Breast epithelium (tissue), 4 donors: ENCODE measurements around the gene TMEM132C. TPM values are rescaled to one million over a fixed set of nuclear protein-coding genes. Genes with fewer than 3 reads are reported as not detected.

ENCODE experiments used
- DNase-seq, 2 donors: peaks; one replicate each; pipeline ENCODE4 v3.0.0-alpha.2; 2019; ENCODE audit warnings: low spot score in 2 of 2
- H3K27ac ChIP-seq, 2 donors: fragments of 200-600 bp; sonication (generic) in 1 of 2; one replicate each; pipeline ENCODE4 v1.5.1; 2016 to 2019; ENCODE audit warnings: mild to moderate bottlenecking in 1 of 2
- H3K27me3 ChIP-seq, 2 donors: fragments of 200-600 bp; sonication (generic) in 1 of 2; one replicate each; pipeline versions ENCODE4 v1.5.1 to v1.6.0; 2017 to 2019; ENCODE audit warnings: control low read depth in 1 of 2, mild to moderate bottlenecking in 1 of 2
- H3K36me3 ChIP-seq: fragments of 200-600 bp; one replicate; pipeline ENCODE4 v1.5.1; 2019
- H3K4me1 ChIP-seq, 2 donors: fragments of 200-600 bp; sonication (generic); one replicate each; pipeline ENCODE4 v1.5.1; 2016 to 2019; ENCODE audit warnings: control low read depth in 1 of 2
- H3K4me3 ChIP-seq, 3 donors: fragments of 200-600 bp; sonication (generic); 1 replicate in 2 of 3; 2 replicates in 1 of 3; pipeline ENCODE4 v1.5.1; 2016 to 2019; ENCODE audit warnings: mild to moderate bottlenecking in 3 of 3, moderate library complexity in 2 of 3
- H3K9me3 ChIP-seq, 2 donors: fragments of 200-600 bp; sonication (generic) in 1 of 2; one replicate each; pipeline ENCODE4 v1.5.1; 2016 to 2019; ENCODE audit warnings: control low read depth in 1 of 2
- POLR2A ChIP-seq: fragments of 450-650 bp; IDR thresholded peaks from one replicate; pipeline ENCODE4 v1.6.1; 2016; ENCODE audit warnings: antibody characterized with exemption, mild to moderate bottlenecking, moderate library complexity
- POLR2AphosphoS5 ChIP-seq, 3 donors: sonication (generic); formaldehyde crosslinking; IDR thresholded peaks; one replicate each; pipeline ENCODE4 v1.6.1; 2017; ENCODE audit warnings: antibody characterized with exemption in 3 of 3
- intact Hi-C: fragments of 100-400 bp; cut with DNase I; formaldehyde crosslinking; loops from one replicate; pipeline ENCODE4 v1.15.1; 2023; ENCODE audit warnings: low total_unique reads
- total RNA-seq, 3 donors: library from RNA; depleted of rRNA; stranded (reverse); fragments of >200 nt; gene quantifications; one replicate each; pipeline ENCODE4 v1.1.0, GENCODE V29; 2016
- TF ChIP-seq, protein P1 (sequence below), 3 donors: fragments of 450-650 bp; IDR thresholded peaks; one replicate each; pipeline ENCODE4 v1.5.1; 2016 to 2017; ENCODE audit warnings: antibody characterized with exemption in 3 of 3, mild to moderate bottlenecking in 3 of 3, moderate library complexity in 3 of 3

Gene TMEM132C
- total RNA-seq, 3 donors from 2014 or later: 7.2 to 54.1 (median 15.7) TPM

DNA sequence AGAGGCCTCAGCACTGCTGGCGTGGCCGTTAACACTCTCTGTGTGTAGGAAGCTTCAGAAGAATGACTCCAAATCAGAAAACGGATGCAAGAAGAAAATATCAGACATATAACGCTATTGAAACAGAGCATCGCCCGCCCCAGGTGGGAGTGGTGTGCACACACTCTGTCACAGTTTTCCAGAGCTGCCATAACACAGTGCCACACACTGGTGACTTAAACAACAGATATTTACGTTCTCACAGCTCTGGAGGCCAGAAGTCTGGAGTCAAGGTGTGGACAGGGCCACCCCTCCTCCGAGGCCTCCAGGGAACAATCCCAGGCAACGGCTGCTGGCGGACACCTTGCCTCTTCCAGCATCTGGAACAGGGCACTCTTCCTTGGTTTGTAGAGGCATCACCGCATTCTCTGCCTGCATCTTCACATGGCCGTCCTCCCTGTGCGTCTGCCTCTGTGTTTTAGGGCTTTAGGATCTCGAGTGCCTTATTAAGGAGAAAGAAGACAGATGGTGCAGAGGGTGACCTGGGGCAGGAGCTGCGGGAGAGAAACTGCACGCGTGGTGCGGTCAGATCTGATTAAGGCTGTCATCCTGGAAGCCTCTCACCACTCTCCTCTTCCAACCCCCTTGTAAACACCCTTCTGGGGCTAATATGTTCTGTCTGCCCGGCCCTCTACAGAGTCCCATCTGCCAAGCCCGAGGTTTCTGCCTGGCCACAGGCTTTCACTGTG is 415.7 kb downstream of the TMEM132C start:
- TF ChIP-seq POLR2A (no peak), POLR2AphosphoS5 (IDR thresholded peaks at IDR 0.05) (no peak)
- TF ChIP-seq, protein P1, sequence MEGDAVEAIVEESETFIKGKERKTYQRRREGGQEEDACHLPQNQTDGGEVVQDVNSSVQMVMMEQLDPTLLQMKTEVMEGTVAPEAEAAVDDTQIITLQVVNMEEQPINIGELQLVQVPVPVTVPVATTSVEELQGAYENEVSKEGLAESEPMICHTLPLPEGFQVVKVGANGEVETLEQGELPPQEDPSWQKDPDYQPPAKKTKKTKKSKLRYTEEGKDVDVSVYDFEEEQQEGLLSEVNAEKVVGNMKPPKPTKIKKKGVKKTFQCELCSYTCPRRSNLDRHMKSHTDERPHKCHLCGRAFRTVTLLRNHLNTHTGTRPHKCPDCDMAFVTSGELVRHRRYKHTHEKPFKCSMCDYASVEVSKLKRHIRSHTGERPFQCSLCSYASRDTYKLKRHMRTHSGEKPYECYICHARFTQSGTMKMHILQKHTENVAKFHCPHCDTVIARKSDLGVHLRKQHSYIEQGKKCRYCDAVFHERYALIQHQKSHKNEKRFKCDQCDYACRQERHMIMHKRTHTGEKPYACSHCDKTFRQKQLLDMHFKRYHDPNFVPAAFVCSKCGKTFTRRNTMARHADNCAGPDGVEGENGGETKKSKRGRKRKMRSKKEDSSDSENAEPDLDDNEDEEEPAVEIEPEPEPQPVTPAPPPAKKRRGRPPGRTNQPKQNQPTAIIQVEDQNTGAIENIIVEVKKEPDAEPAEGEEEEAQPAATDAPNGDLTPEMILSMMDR (IDR thresholded peaks at IDR 0.05): no peak
- no peaks in the 10 kb centered on the region for H3K36me3 ChIP-seq
- no peak for DNase-seq
- intact Hi-C loops: no loop called here
- peaks cover 0 to 13% of the 10 kb centered on the region in 2 donors for H3K9me3 ChIP-seq
- no peak overlapping the region for H3K27ac ChIP-seq
- H3K4me1 ChIP-seq: no peaks in the 10 kb centered on the region
- no peaks in the 10 kb centered on the region for H3K27me3 ChIP-seq
- no peak overlapping the region for H3K4me3 ChIP-seq

DNA sequence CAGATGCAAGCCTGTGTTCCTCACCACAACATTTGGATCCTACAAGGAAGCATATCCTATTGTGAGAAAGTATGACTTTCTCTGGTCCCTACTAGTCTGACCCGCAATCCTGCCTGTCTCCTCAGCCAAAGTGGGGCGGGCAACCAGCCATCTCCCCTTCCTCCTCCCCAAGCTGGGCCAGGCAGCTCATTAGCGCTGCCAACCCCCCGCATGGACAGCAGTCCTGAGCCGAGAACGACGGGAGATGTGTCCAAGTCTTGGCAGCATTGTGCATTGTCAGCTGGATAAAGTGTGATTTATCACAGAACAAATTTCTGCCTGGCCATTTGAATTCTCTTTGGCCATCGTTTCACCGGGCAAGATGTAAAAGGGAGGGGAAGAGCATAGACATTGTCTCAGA is 417.4 kb downstream of the TMEM132C start:
- intact Hi-C loops: no loop called here
- TF ChIP-seq POLR2A (no peak), POLR2AphosphoS5 (IDR thresholded peaks at IDR 0.05) (no peak)
- TF ChIP-seq, protein P1 (IDR thresholded peaks at IDR 0.05): no peak
- H3K27ac ChIP-seq: no peak overlapping the region

DNA sequence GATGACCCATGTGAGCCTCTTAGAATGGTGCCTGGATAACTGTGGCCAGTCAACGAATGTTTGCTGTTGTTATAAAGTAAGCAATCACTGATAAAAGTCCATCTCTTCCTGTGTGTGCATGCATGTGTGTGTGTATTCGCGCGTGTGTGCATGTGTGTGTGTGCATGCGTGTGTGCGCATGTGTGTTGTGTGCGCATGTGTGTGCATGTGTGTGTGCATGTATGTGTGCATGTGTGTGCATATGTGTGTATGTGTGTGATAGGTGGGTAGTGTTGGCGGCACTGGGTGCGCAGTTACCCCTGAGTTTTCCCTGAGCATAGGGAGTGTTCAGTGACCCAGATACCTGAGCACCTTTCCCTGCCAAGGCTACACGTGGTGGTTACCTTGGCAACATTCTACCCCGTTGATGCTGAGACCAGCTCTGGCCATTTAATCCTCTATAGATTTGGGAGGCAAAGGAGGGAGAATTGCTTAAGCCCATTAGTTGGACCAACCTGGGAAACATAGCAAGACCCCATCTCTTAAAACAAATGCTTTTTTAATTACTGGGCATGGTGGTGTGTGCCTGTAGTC is 419.0 kb downstream of the TMEM132C start:
- no peak for DNase-seq
- TF ChIP-seq, protein P1 (IDR thresholded peaks at IDR 0.05): no peak
- TF ChIP-seq POLR2A: no peak
- no peak for TF ChIP-seq POLR2AphosphoS5 (IDR thresholded peaks at IDR 0.05)
- no peaks in the 10 kb centered on the region for H3K9me3 ChIP-seq
- H3K36me3 ChIP-seq: no peaks in the 10 kb centered on the region
- H3K27me3 ChIP-seq: no peaks in the 10 kb centered on the region
- no peaks in the 10 kb centered on the region for H3K4me1 ChIP-seq
- intact Hi-C loops: loop anchor here (1.0 kb wide), 1 partner anchor 20 kb away; no protein-coding TSS in a partner anchor
- no peak overlapping the region for H3K27ac ChIP-seq
- no peak overlapping the region for H3K4me3 ChIP-seq

More for the DNA sequence above, 417.4 kb downstream of the TMEM132C start:
- H3K4me3 ChIP-seq: no peak overlapping the region
- peaks cover 0 to 6% of the 10 kb centered on the region in 2 donors for H3K9me3 ChIP-seq
- no peaks in the 10 kb centered on the region for H3K27me3 ChIP-seq
- no peaks in the 10 kb centered on the region for H3K4me1 ChIP-seq
- DNase-seq: no peak
- H3K36me3 ChIP-seq: no peaks in the 10 kb centered on the region

DNA sequence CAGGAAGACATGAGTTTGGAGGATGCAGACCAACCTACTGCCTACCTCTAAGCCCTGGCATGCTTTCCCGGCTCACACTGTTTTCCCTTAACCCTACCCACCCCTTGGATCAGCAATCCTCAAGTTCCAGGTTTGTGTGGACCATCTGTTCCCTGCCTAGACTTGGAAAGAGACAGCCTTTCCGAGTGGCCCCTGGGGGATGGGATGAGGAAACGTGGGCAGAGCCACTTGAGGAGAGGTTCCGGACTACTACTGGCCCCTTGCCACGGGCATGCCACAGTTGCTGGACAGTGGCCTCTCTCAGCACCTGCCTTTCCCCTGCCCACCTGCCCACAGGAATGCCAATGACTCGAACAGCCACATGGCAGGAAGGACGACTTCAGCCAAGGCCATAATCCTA is 420.9 kb downstream of the TMEM132C start:
- Histone ChIP-seq H3K27ac (no peak overlapping the region), H3K27me3 (no peaks in the 10 kb centered on the region), H3K36me3 (no peaks in the 10 kb centered on the region), H3K4me3 (no peak overlapping the region), H3K4me1 (no peaks in the 10 kb centered on the region), H3K9me3 (no peaks in the 10 kb centered on the region)
- TF ChIP-seq POLR2AphosphoS5 (IDR thresholded peaks at IDR 0.05) (no peak), POLR2A (no peak)
- TF ChIP-seq, protein P1 (IDR thresholded peaks at IDR 0.05): no peak
- no peak for DNase-seq
- intact Hi-C loops: no loop called here

DNA sequence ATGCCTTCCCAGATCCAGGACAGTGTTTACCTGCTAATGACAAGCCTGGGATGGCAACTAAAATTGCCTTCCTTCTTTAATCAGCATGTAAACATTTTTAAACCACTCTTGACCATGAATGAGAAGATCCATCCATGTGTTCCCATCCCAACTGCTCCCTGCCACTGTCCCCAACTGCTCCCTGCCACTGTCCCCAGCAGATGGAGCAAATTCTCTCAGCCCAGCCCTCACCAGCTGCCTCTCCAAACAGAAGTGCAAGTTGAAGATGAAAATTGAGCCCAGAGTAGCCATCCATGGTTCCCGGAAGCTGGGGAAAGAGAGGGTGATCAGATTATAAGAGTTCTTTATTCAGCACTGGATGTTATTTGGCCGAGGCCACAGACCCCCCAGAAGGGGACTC is 423.7 kb downstream of the TMEM132C start:
- H3K4me3 ChIP-seq: no peak overlapping the region
- H3K36me3 ChIP-seq: no peaks in the 10 kb centered on the region
- no peak for DNase-seq
- H3K27ac ChIP-seq: no peak overlapping the region
- intact Hi-C loops: no loop called here
- H3K9me3 ChIP-seq: no peaks in the 10 kb centered on the region
- no peaks in the 10 kb centered on the region for H3K27me3 ChIP-seq
- H3K4me1 ChIP-seq: no peaks in the 10 kb centered on the region
- no peak for TF ChIP-seq POLR2A
- TF ChIP-seq, protein P1 (IDR thresholded peaks at IDR 0.05): no peak
- TF ChIP-seq POLR2AphosphoS5 (IDR thresholded peaks at IDR 0.05): no peak
